HG03558 (cell line): ENCODE results near the gene NANOS2.
"Not testable (repeated sequence)": the region's sequence is repeated elsewhere in the genome, so short reads cannot be mapped to it uniquely, and the experiment has no call there.

Experiments used
- ATAC-seq: cut with Tn5 transposase; IDR thresholded peaks from one replicate; pipeline ENCODE4 v1.9.1; 2021; ENCODE audit warnings: moderate number of reproducible peaks; ENCODE audit not compliant: unreplicated experiment; ENCODE audit errors: extremely low read depth

NANOS2 gene

GRCh38 chr19:45897261-45897812, 17.2 kb downstream of the NANOS2 start:
- no peak for ATAC-seq

GRCh38 chr19:45895983-45896599, 18.5 kb downstream of the NANOS2 start:
- not testable (repeated sequence) for ATAC-seq

GRCh38 chr19:45895519-45895972, 19.0 kb downstream of the NANOS2 start:
- ATAC-seq, result no peak

GRCh38 chr19:45890877-45891276, 23.7 kb downstream of the NANOS2 start:
- no peak for ATAC-seq

- ATAC-seq, result no peak
Observed at GRCh38 chr19:45889210-45889885, 25.2 kb downstream of the NANOS2 start.

- ATAC-seq, result no peak
Observed at GRCh38 chr19:45887200-45887710, 27.3 kb downstream of the NANOS2 start.

GRCh38 chr19:45886427-45887199, 28.0 kb downstream of the NANOS2 start:
- no peak for ATAC-seq

GRCh38 chr19:45885556-45886426, 28.8 kb downstream of the NANOS2 start, which contains the start of gene IRF2BP1:
Gene IRF2BP1, minus strand, starts transcription at chr19:45886141. Its CDS starts 367 bp downstream, at chr19:45885774.
- no peak for ATAC-seq

GRCh38 chr19:45884682-45885555, 29.7 kb downstream of the NANOS2 start:
- no peak for ATAC-seq

GRCh38 chr19:45883881-45884681, 30.5 kb downstream of the NANOS2 start:
- ATAC-seq, result no peak

GRCh38 chr19:45883586-45883880, 31.0 kb downstream of the NANOS2 start:
- ATAC-seq, result no peak

GRCh38 chr19:45882652-45883585, 31.7 kb downstream of the NANOS2 start:
- ATAC-seq, result no peak

GRCh38 chr19:45881909-45882528, 32.6 kb downstream of the NANOS2 start:
- ATAC-seq, result no peak

GRCh38 chr19:45881082-45881908, 33.3 kb downstream of the NANOS2 start:
- ATAC-seq, result no peak

- no peak for ATAC-seq
Observed at GRCh38 chr19:45879971-45880370, 34.6 kb downstream of the NANOS2 start.

- no peak for ATAC-seq
Observed at GRCh38 chr19:45879055-45879454, 35.5 kb downstream of the NANOS2 start.
